H9 (cell line): ENCODE data around the gene NKX6-2. TPM values are rescaled to one million over a fixed set of nuclear protein-coding genes. Genes with fewer than 3 reads are reported as not detected.
A peak's percentile ranks its signal among the peaks of the same experiment; 100 is the strongest.

Experiments used
- DNase-seq: peaks from one replicate; pipeline ENCODE4 v3.0.0-alpha.2; 2017
- H2AFZ ChIP-seq: one replicate; pipeline ENCODE4 v1.6.1; 2013; ENCODE audit warnings: mild to moderate bottlenecking, low read length, control low read depth, moderate library complexity
- H2AK5ac ChIP-seq: 2 replicates; pipeline ENCODE4 v1.6.1; 2013; ENCODE audit warnings: low read length, control low read depth, mixed read lengths; ENCODE audit not compliant: insufficient read length
- H2BK120ac ChIP-seq: one replicate; pipeline ENCODE4 v1.6.1; 2013; ENCODE audit warnings: low read depth, mild to moderate bottlenecking, low read length, control low read depth, inconsistent platforms; ENCODE audit not compliant: poor library complexity, severe bottlenecking
- H2BK12ac ChIP-seq: 2 replicates; pipeline ENCODE4 v1.6.1; 2013; ENCODE audit warnings: low read length, control low read depth, mixed read lengths, low read depth; ENCODE audit not compliant: insufficient read length
- H2BK15ac ChIP-seq: 2 replicates; pipeline ENCODE4 v1.6.1; 2013; ENCODE audit warnings: low read depth, low read length, control low read depth
- H2BK20ac ChIP-seq: one replicate; pipeline ENCODE4 v1.6.1; 2013; ENCODE audit warnings: low read depth, mild to moderate bottlenecking, low read length, control low read depth, inconsistent platforms; ENCODE audit not compliant: poor library complexity, severe bottlenecking
- H2BK5ac ChIP-seq: 2 replicates; pipeline ENCODE4 v1.6.1; 2013; ENCODE audit warnings: low read length, control low read depth, mixed read lengths; ENCODE audit not compliant: insufficient read length
- H3K14ac ChIP-seq: 2 replicates; pipeline ENCODE4 v1.6.1; 2013; ENCODE audit warnings: low read length, control low read depth; ENCODE audit not compliant: insufficient read depth
- H3K18ac ChIP-seq: 2 replicates; pipeline ENCODE4 v1.6.1; 2013; ENCODE audit warnings: low read depth, mild to moderate bottlenecking, mixed read lengths, low read length, control low read depth; ENCODE audit not compliant: insufficient read length
- H3K23ac ChIP-seq: 2 replicates; pipeline ENCODE4 v1.6.1; 2013; ENCODE audit warnings: low read length, control low read depth, mixed read lengths, low read depth; ENCODE audit not compliant: insufficient read length
- H3K23me2 ChIP-seq: 2 replicates; pipeline ENCODE4 v1.6.1; 2013; ENCODE audit warnings: low read depth, mild to moderate bottlenecking, mixed read lengths, low read length, control low read depth; ENCODE audit not compliant: insufficient read length, poor library complexity, severe bottlenecking
- H3K27ac ChIP-seq: 2 replicates; pipeline ENCODE4 v1.5.1; 2013; ENCODE audit warnings: low read length, control low read depth, mixed read lengths, low read depth; ENCODE audit not compliant: insufficient read length
- H3K27me3 ChIP-seq: 2 replicates; pipeline ENCODE4 v1.6.1; 2013; ENCODE audit warnings: low read length, control low read depth, inconsistent platforms; ENCODE audit not compliant: insufficient read depth
- H3K4ac ChIP-seq: 2 replicates; pipeline ENCODE4 v1.6.1; 2013; ENCODE audit warnings: low read depth, mild to moderate bottlenecking, control low read depth, inconsistent platforms, low read length, moderate library complexity
- H3K4me1 ChIP-seq: 2 replicates; pipeline ENCODE4 v1.6.1; 2013; ENCODE audit warnings: low read length, control low read depth, inconsistent platforms; ENCODE audit not compliant: insufficient read depth
- H3K4me2 ChIP-seq: 2 replicates; pipeline ENCODE4 v1.6.1; 2013; ENCODE audit warnings: low read length, control low read depth, mixed read lengths; ENCODE audit not compliant: insufficient read length, insufficient read depth
- H3K56ac ChIP-seq: 2 replicates; pipeline ENCODE4 v1.6.1; 2013; ENCODE audit warnings: low read depth, mild to moderate bottlenecking, mixed read lengths, low read length, control low read depth; ENCODE audit not compliant: insufficient read length
- H3K79me1 ChIP-seq: 2 replicates; pipeline ENCODE4 v1.6.1; 2013; ENCODE audit warnings: low read depth, mild to moderate bottlenecking, moderate library complexity, low read length, control low read depth, inconsistent platforms; ENCODE audit not compliant: insufficient read depth, poor library complexity, severe bottlenecking
- H3K79me2 ChIP-seq: 2 replicates; pipeline ENCODE4 v1.6.1; 2013; ENCODE audit warnings: low read length, control low read depth, inconsistent platforms; ENCODE audit not compliant: insufficient read depth
- H3K9ac ChIP-seq: 2 replicates; pipeline ENCODE4 v1.6.1; 2013; ENCODE audit warnings: low read length, control low read depth, mixed read lengths; ENCODE audit not compliant: insufficient read length; ENCODE audit errors: extremely low read depth
- H3K9me3 ChIP-seq: one replicate; pipeline ENCODE4 v1.6.1; 2013; ENCODE audit warnings: low read depth, low read length, inconsistent platforms; ENCODE audit not compliant: control insufficient read depth
- H3T11ph ChIP-seq: one replicate; pipeline ENCODE4 v1.6.1; 2013; ENCODE audit warnings: mild to moderate bottlenecking, low read length, control low read depth, inconsistent platforms
- H4K20me1 ChIP-seq: one replicate; pipeline ENCODE4 v1.6.1; 2013; ENCODE audit not compliant: control insufficient read depth, insufficient read length, insufficient read depth
- H4K5ac ChIP-seq: 2 replicates; pipeline ENCODE4 v1.6.1; 2013; ENCODE audit warnings: low read depth, mild to moderate bottlenecking, mixed read lengths, low read length, control low read depth; ENCODE audit not compliant: insufficient read length
- H4K8ac ChIP-seq: replicated peaks from 2 replicates; pipeline ENCODE4 v1.6.1; 2013; ENCODE audit warnings: low read length, control low read depth, mixed read lengths, low read depth; ENCODE audit not compliant: insufficient read length
- H4K91ac ChIP-seq: 2 replicates; pipeline ENCODE4 v1.6.1; 2013; ENCODE audit warnings: low read depth, mild to moderate bottlenecking, moderate library complexity, mixed read lengths, low read length, control low read depth; ENCODE audit not compliant: insufficient read length
- H3K27ac Mint-ChIP-seq, 3 experiments: 2 replicates in 2 of 3; 3 replicates in 1 of 3; pipeline ENCODE4 v1.8.0; 2020 to 2021; ENCODE audit warnings: mixed read lengths in 3 of 3, mild to moderate bottlenecking in 1 of 3, moderate library complexity in 1 of 3
- H3K27me3 Mint-ChIP-seq: 2 replicates; pipeline ENCODE4 v1.8.0; 2021; ENCODE audit warnings: low read depth, mild to moderate bottlenecking, moderate library complexity, mixed read lengths
- H3K36me3 Mint-ChIP-seq, 3 experiments: 2 replicates in 2 of 3; 3 replicates in 1 of 3; pipeline ENCODE4 v1.8.0; 2020 to 2021; ENCODE audit warnings: low read depth in 3 of 3, mixed read lengths in 3 of 3; ENCODE audit not compliant: insufficient read depth in 1 of 3
- H3K4me1 Mint-ChIP-seq, 2 experiments: 2 replicates each; pipeline ENCODE4 v1.8.0; 2020; ENCODE audit warnings: mixed read lengths in 2 of 2
- H3K4me3 Mint-ChIP-seq, 2 experiments: 2 replicates in 1 of 2; 3 replicates in 1 of 2; pipeline ENCODE4 v1.8.0; 2020 to 2021; ENCODE audit warnings: mild to moderate bottlenecking in 2 of 2, mixed read lengths in 2 of 2, moderate library complexity in 1 of 2
- H3K9me3 Mint-ChIP-seq, 2 experiments: 2 replicates in 1 of 2; 3 replicates in 1 of 2; pipeline ENCODE4 v1.8.0; 2020; ENCODE audit warnings: mild to moderate bottlenecking in 2 of 2, mixed read lengths in 2 of 2, moderate library complexity in 1 of 2
- WGBS: extraction: QIAGEN DNeasy Blood & Tissue Kit; methylation state at CpG from one replicate; pipeline ENCODE4 v1.1.7; 2013; ENCODE audit warnings: missing lambda C conversion rate, low lambda C conversion rate, mixed read lengths; ENCODE audit not compliant: insufficient read length; ENCODE audit errors: extremely low coverage; 5-methylcytosine and 5-hydroxymethylcytosine counted together
- total RNA-seq: library from RNA; stranded (reverse); gene quantifications from 2 replicates; pipeline ENCODE4 v1.2.1, GENCODE V29; 2021
- TF ChIP-seq, protein P1 (sequence below): fragments of 200-600 bp; sonication (generic); conservative IDR thresholded peaks from 3 replicates; pipeline ENCODE4 v1.8.0; 2021; ENCODE audit warnings: antibody characterized with exemption, mild to moderate bottlenecking

The NKX6-2 gene
- total RNA-seq, 1 experiment from 2014 or later, result 0.13 TPM

DNA sequence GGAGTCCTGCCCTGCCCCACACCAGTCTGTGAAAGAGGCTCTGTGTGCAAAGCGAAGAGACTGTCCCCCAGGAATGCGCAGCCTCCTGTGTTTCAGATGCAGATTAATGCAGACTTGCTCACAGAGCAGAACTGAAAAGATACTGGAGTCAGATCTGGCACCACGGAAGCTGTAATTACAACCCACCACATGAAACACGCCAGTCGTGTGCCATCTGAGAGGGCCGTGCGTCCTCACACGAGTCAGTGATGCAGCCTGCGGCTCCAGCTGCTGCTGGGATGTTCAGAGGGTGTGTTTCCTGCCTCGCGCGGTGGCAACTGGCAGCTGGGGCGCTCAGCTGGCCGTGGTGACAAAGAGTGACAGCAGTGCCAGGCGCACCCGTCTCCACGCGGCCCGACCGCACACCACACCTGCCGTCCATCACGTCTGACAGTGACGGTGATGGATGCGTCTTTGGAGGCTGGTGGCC lies 50.0 kb downstream of the NKX6-2 start:
- Histone ChIP-seq H3K9ac (no peak overlapping the region), H2BK20ac (no peak overlapping the region), H3K23me2 (no peaks in the 10 kb centered on the region), H2AFZ (no peak overlapping the region), H3K4me2 (no peak overlapping the region), H2BK5ac (no peak overlapping the region), H2BK120ac (no peak overlapping the region), H4K91ac (no peak overlapping the region), H3K4ac (no peak overlapping the region), H3K9me3 (no peaks in the 10 kb centered on the region), H2AK5ac (no peak overlapping the region), H3K27me3 (no peaks in the 10 kb centered on the region), H3K56ac (no peak overlapping the region), H3K18ac (no peak overlapping the region), H4K8ac (no peak overlapping the region), H4K20me1 (no peaks in the 10 kb centered on the region), H3K79me1 (no peaks in the 10 kb centered on the region), H3K4me1 (no peaks in the 10 kb centered on the region), H2BK12ac (no peak overlapping the region), H3K79me2 (no peaks in the 10 kb centered on the region), H3K23ac (no peak overlapping the region), H3K27ac (no peak overlapping the region), H3T11ph (no peak overlapping the region), H3K14ac (no peak overlapping the region), H4K5ac (no peak overlapping the region), H2BK15ac (no peak overlapping the region)
- Mint-ChIP-seq H3K9me3 (no peaks in the 10 kb centered on the region), H3K27ac (peak overlapping the region in 1 of 3 experiments; percentile 61; a peak in 1 of 7 replicates), H3K4me3 (no peak overlapping the region), H3K27me3 (no peaks in the 10 kb centered on the region), H3K36me3 (no peaks in the 10 kb centered on the region), H3K4me1 (peaks cover 10 to 13% of the 10 kb centered on the region in 2 experiments)
- TF ChIP-seq, protein P1, sequence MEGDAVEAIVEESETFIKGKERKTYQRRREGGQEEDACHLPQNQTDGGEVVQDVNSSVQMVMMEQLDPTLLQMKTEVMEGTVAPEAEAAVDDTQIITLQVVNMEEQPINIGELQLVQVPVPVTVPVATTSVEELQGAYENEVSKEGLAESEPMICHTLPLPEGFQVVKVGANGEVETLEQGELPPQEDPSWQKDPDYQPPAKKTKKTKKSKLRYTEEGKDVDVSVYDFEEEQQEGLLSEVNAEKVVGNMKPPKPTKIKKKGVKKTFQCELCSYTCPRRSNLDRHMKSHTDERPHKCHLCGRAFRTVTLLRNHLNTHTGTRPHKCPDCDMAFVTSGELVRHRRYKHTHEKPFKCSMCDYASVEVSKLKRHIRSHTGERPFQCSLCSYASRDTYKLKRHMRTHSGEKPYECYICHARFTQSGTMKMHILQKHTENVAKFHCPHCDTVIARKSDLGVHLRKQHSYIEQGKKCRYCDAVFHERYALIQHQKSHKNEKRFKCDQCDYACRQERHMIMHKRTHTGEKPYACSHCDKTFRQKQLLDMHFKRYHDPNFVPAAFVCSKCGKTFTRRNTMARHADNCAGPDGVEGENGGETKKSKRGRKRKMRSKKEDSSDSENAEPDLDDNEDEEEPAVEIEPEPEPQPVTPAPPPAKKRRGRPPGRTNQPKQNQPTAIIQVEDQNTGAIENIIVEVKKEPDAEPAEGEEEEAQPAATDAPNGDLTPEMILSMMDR, result no peak
- DNase-seq, result no peak
- WGBS, result no CpG with 5 or more reads among the region's 24 CpGs
